HG03520 (cell line): ENCODE measurements around the gene GATAD2A.
"Not testable (repeated sequence)": the region's sequence is repeated elsewhere in the genome, so short reads cannot be mapped to it uniquely, and the experiment has no call there.

Experiments
- ATAC-seq: cut with Tn5 transposase; IDR thresholded peaks from one replicate; pipeline ENCODE4 v1.9.1; 2021; ENCODE audit warnings: mild to moderate bottlenecking, moderate library complexity; ENCODE audit not compliant: unreplicated experiment

The GATAD2A gene, protein sequence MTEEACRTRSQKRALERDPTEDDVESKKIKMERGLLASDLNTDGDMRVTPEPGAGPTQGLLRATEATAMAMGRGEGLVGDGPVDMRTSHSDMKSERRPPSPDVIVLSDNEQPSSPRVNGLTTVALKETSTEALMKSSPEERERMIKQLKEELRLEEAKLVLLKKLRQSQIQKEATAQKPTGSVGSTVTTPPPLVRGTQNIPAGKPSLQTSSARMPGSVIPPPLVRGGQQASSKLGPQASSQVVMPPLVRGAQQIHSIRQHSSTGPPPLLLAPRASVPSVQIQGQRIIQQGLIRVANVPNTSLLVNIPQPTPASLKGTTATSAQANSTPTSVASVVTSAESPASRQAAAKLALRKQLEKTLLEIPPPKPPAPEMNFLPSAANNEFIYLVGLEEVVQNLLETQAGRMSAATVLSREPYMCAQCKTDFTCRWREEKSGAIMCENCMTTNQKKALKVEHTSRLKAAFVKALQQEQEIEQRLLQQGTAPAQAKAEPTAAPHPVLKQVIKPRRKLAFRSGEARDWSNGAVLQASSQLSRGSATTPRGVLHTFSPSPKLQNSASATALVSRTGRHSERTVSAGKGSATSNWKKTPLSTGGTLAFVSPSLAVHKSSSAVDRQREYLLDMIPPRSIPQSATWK

DNA sequence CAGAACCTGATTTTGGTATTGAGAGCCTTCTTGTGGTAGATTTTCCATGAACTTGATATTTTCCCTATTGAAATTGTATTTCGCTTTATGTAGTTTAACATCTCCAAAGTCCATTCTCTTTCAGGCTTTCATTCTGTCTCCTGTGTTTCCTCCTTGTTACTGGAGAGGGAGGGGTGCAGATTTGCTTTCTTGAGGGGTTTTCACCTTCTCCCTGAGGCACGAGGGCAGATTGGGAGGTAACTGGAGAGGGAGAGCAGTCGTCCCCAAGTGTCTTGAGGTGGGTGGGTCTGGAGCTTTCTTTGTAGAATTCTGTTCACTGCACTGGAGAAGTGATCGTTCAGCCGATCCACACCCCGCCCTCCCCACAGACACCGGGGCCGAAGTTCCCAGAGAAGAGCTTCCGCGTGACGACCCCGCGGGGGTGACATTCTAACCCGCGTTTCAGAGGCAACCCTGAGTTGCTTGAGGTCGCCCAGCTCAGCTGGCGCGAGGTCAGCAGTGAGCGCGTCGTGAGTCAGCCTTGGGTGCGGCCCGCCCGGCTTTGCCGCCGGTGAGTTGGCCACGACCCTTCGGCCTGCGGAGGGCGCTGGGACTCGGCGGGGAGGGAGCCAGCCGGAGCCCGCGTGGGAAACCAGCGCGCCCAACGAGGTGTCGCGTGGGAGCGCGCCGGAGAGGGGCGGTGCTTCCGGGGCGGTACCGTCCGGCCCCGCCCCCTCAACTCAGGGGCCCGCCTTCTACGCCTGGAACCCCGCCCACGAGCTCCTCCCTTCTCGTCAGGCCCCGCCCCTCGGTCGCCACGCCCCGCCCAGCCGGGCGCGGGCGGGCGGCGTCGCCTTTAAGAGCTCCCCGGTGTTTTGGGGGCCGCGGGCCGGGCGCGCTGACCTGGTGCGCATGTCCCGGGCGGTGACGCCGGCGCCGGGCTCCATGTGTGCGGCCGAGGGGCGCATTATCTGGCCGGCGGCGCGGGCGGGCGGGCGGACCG lies at the start of gene GATAD2A:
GATAD2A (plus strand) TSS at position 797 of the 982 bp plus-strand sequence. CDS start 59,671 bp downstream, outside the sequence.
- peak; percentile 68 for ATAC-seq

DNA sequence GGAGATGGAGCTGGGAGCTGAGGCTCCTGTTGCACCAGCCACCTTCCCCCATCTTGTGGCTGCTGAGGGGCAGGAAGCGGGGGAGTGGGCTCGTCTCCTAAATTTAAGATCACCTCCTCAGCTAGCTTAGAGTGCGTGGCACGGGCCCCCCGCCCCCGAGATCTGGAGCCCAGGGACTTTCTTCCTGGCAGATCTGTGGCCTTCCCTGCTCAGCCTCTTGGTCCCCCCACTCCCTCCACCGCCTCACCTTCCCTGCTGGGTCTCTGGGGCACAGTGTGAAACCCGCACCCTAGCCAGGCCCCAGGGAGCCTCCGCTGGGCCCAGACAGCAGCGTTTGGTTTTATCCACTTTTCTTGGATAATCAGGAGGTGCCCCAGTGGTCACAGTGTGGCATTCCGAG lies 49.0 kb upstream of the GATAD2A start:
- ATAC-seq = no peak

DNA sequence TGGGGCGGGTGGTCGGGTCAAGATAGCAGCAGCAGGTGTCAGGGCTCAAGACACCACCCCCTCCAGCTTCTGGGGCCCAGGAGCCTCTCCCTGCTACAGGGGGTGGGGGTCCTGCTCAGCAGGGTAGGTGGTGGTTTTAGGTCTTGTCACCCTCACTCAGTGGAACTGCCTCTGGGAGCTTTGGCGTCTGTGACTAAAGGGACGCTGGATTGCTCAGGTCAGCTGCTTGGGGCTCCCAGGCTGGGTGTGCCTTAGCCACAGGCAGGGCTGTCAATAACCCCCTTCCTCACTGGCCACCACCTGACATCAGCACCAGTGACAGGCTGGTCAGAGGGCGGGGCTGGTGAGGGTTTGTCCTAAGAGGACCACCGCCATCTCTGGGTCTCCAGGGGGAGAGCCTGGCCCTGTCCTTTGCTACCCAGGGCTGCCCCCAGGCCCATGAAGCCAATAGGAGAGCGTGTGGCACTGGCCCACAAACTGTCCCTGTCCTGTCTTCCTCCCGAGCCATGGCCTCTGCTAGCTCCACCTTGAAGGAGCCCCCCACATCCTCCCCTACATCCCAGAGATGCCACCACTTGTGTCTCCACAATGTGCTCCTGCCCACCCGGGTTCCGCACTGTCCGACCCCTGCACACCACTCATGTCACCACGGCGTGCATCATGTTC lies 48.4 kb upstream of the GATAD2A start:
- ATAC-seq = no peak

DNA sequence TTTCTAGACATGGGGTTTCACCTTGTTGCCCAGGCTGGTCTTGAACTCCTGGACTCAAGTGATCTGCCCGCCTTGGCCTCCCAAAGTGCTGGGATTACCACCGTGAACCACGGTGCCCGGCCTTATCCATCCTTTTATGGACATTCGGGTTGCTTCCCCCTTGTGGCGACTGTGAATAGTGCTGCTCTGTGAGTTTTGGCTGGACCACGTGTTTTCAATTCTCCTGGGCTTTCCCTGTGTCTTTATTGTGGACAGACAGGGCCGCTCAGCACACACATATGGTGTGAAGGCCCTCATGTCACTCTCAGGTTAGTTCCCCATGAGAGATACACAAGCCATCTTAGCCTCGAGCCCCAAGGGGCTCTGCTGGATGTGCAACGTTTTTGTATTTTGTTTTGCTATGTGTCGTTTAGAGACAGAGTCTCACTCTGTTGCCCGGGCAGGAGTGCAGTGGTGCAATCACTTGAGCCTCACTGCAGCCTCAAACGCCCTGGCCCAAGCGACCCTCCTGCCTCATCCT lies 44.3 kb upstream of the GATAD2A start:
- ATAC-seq = no peak

DNA sequence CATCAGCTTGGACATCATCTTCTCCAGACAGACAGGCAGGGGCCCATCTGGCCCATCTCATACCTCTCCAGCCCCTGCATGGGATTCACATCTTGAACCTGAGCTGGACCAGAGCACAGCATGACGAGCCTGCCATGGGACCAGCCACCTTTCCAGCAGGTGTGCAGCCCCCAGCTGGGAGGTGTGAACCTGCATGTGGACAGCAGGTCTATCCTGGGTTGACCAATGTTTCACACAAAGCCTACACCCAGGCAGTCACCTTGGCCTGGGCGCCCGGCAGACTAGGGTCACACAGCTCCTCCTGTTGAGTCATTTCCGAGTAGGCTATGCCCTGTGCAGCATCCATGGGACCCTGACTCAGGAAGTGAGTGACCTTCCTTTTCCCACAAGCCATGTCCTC lies 43.4 kb upstream of the GATAD2A start:
- no peak for ATAC-seq

DNA sequence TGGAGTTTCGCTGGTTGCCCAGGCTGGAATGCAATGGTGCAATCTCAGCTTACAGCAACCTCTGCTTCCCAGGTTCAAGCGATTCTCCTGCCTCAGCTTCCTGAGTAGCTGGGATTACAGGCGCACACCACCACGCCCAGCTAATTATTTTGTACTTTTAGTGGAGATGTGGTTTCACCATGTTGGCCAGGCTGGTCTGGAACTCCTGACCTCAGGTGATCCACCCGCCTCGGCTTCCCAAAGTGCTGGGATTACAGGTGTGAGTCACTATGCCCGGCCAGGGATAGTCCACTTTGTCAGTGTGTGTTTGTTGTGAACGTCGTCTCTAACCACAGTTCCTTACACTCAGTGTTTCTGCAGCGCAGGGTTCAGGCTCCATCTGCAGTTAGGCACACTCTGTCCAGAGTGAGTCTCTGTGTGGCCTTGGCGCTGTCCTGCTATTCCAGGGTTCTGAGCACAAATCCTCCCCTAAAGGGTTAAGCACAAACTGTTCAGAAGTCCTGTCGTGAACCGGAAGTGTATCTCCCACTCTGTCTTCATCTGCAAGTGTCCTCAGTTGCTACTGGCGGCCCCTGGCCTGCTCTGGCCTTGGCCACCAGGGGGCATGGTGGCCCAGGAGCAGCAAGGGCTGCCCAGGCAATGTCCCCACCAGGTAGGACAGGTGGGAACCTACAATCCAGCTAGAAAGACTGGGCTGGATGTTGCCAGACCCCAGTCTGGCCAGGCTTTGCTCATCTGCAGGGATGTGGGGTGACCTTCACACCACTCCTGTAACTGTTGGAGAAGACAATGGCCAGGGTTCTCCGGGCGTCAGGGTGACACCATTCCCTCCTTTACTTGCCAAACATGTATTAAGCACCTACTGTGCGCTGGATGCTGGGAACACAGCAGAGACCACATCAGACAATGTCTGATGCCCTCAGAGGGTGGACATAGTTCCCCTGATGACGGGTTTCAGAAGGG lies 38.8 kb upstream of the GATAD2A start:
- peak; percentile 56 for ATAC-seq

DNA sequence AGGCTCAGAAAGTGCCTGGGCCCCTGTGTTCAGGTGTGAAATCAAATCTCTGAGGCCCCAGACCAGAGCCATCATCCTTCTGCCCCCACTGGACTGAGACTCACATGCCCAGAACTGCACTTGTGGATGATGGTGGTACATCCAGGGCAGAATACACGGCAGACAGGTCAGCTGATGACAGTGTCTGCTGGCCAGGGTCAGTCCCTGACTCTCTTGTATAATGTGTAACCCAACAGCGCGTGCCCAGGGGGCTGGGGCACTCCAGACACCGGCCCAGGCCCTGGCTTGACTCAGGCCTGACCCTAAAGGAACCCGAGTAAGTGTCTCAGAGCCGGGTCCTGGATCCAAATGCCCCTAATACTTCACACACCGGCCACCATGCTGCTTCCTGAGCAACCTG lies 37.4 kb upstream of the GATAD2A start:
- ATAC-seq = no peak

DNA sequence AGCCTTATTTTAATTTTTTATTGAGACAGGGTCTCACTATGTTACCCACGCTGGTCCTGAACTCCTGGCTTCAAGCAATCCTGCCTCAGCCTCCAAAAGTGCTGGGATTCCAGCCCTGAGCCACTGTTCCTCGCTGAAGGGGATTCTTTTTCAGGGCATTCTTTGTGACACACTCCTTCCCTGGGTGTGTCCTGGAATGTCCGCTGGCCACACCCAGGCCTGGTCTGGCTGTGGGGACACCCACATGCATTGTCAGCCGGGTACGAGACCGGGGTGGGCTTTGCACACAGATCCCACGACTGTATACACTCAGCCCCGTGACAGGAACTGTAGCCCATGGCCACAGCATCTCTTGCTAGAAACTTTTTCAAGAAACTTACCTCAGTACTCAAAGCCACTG lies 34.4 kb upstream of the GATAD2A start:
- no peak for ATAC-seq

DNA sequence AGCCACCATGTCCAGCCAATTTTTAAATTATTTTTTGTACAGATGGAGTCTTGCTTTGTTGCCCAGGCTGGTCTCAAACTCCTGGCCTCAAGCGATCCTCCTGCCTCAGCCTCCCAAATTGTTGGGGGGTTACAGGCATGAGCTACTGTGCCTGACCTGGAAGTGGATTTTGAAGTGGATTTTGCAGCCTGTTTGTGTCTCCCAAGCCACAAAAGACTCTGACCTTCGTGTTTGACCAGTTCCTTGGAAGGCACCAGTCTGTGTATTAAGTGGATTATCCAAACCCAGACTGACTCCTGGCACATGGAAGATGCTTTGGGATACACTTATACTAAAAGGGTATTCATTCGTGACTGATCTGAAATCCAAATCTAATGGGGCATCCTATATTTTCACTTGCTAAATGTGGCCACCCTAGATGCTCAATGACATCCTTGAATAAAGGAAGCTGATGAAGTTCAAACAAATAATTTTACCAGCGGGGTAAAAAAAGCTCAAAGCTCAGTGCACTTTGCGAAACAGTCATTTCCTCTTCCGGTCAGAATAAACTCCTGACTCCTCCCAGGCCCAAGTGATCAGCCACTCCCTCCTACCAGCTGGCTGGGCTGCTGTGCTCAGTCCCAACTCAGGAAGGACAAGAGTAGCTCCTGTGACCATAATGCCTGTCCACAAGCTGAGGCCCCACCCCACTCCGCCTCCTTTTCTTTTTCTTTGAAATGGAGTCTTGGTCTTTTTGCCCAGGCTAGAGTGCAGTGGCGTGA lies 32.6 kb upstream of the GATAD2A start:
- peak; percentile 65 for ATAC-seq

DNA sequence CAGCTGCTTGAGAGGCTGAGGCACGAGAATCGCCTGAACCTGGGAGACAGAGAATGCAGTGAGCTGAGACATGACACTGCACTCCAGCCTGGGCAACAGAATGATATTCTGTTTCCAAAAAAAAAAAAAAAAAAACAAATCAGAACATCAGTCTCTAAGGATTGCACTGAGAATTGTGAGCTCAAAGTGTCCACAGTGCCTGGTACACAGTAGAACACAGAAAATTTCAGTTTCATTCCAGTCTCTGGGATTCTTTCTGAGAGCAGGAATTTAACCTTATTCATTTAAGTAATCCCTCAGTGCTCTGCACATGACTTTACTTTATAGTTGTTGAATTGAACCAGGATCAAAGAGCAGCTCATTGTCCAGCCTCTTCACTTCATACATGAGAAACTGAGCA lies 25.9 kb upstream of the GATAD2A start:
- ATAC-seq = no peak

DNA sequence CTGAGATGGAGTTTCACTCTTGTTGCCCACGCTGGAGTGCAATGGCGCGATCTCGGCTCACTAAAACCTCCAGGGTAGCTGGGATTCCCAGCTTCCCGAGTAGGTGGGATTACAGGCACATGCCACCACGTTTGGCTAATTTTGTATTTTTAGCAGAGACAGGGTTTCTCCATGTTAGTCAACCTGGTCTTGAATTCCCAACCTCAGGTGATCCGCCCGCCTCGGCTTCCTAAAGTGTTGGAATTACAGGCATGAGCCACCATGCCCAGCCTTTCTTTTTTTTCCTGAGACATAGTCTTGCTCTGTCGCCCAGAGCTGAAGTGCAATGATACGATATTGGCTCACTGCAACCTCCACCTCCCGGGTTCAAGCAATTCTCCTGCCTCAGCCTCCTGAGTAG lies 25.2 kb upstream of the GATAD2A start:
- not testable (repeated sequence) for ATAC-seq

DNA sequence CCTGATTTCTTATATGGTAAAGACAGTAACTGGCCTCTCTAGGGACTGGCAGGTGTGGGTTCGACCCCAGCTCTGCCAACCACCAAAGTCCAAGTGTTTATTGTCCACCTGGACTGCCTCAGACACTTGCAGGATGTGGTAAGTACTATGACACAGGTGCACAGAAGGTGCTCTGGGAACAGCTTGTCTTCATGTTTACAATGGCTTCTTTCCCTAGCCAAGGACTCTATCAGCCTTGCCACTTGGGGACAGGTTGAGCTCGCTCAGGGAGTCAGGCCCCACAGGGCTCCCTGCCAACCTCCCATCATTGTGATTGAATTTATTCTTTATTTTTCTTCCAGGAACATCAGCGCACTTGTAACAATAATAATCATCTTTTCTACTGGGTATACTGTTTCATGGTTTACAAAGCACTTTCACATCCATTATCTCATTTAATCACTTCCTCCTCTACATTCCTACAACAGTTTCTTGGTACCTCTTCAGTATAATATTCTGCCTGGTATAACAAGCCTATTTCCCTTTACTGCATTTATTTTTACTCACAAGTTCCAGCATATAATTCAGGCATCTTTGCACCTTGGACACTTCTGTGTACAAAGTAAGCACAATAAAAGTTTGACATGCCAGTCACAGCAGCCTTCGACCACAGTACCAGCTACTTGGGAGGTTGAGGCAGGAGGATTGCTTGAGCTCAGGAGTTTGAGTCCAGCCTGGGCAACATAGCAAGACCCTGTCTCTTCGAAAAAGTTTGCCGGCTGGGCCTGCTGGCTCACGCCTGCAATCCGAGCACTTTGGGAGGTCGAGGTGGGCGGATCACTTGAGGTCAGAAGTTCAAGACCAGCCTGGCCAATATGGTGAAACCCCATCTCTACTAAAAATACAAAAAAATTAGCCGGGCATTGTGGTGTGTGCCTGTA lies 24.2 kb upstream of the GATAD2A start:
- ATAC-seq = no peak

DNA sequence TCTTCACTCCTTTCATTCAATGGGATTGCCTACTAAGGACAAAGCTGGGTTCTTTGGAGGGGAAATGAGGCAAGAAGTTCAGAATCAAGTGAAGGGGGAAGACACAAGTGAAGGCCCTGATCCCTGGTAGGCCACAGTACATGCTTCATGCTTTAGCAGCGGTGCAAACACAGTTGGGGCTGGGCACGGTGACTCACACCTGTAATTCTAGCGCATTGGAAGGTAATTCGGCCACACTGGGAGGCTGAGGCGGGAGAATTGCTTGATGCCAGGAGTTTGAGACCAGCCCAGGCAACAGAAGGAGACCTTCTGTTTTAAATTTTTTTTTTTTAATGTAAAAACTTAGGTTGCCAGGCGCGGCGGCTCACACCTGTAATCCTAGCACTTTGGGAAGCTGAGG lies 23.4 kb upstream of the GATAD2A start:
- ATAC-seq = no peak

DNA sequence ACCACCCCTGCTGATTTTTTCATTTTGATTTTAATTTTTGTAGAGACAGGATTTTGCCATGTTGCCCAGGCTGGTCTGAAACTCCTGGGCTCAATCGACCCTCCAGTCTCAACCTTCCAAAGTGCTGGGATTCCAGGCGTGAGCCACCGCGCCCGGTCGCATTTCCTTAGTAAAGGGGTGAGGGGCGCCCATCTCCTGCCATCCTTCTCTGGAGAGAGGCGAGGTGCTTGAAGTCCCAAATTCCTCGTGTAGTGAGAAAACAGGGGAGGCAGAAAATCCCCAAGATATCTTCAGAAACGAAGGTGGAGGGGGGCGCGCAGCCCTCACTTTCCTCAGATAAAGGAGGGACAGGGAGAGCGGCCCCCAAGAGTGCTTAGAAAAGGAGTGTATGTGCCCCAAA lies 21.0 kb upstream of the GATAD2A start:
- no peak for ATAC-seq

DNA sequence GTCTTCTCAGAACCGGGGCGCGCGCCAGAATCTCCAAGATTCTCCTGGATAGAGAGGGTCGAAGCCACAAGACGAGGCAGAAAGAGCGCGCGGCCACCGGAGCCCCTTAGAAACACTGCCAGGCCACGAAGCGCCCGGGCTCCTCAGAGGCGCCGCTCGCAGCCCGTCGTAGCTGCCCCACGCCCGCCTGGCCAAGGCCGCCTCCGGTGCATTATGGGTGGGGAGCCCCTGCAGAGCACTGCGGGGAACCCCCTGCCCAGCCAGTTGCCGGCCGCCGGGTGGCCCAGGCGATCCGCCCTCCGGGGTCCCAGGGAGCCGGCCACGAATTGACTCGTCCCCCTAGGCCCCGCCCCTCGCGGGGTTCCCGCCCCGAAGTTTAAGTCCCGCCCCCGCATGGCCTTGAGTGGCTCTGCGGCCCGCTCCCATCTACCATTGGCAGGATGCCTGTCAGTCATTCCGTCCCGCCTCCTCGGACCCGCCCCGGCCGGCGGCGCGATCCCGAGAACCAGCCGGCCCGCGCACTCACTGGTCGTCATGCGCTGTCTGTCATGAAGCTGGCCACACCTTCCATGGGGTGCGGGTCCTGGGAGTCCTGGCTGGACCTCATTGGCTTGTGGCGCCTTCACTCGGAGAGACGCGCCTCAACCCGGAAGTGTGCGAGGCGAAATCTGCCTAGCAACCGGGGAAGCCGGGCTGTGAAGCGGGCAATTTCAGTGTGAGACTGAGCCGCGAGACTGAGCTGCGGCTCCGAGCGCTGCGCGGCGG lies 20.2 kb upstream of the GATAD2A start:
- ATAC-seq = peak; percentile 87

DNA sequence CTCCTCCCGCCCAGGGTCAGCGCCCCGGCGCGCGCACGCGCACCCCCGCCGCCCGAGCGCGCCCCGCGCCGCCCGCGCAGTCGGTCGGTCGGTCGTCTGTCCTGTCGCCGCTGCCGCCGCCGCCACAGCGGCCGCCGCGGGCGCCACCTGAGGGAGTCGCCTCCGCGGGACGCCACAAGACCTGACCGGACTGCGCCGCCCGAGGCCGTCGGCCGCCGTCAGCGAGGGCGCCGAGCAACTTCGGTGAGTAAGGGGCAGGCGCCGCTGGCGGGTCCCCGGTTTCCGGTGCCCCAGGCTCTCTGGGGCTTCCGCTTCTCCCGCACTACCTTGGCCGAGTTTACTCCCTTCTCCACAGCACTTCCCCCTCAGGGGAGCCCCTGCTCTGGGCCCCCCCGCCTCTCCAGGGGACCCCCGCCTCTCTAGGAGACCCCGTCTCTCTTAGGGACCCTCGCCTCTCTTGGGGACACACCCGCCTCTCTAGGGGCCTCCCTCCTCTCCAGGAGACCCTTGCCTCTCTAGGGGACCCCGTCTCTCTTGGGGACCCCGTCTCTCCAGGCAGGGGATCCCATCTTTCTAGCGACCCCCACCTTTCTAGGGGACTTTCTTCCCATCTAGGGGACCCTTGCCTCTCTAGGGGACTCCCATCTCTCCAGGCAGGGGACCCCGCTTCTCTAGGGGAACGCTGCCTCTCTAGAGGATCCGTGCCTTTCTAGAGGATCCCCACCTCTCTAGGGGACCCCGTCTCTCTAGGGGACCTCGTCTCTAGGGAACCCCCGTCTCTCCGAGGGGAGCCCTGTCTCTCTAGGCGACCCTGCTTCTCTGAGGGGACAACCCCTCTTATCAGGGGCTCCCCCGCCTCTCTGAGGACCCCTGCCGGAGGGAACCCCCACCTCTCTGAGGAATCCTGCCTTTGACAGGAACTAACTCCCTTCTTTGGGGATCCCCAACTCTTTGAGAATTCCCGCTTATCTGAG lies 19.3 kb upstream of the GATAD2A start:
- no peak for ATAC-seq
